Adrenal gland (tissue), 12 donors: ENCODE data around the gene THSD4. TPM values are rescaled to one million over a fixed set of nuclear protein-coding genes. Genes with fewer than 3 reads are reported as not detected.

Source experiments
- DNase-seq, 7 donors: peaks; one replicate each; pipeline ENCODE4 v3.0.0-alpha.2; 2019 to 2020
- H3K27ac ChIP-seq, 5 donors: fragments of 200-600 bp; sonication (generic) in 4 of 5; 1 replicate in 3 of 5; 2 replicates in 2 of 5; pipeline versions ENCODE4 v1.5.1 to v1.8.0; 2016 to 2020; ENCODE audit warnings: mild to moderate bottlenecking in 1 of 5
- H3K27me3 ChIP-seq: fragments of 200-600 bp; 2 replicates; pipeline ENCODE4 v1.8.0; 2021
- H3K36me3 ChIP-seq, 2 donors: fragments of 200-600 bp; replicated peaks in 1 of 2; 1 replicate in 1 of 2; 2 replicates in 1 of 2; pipeline versions ENCODE4 v1.5.1 to v1.8.0; 2018 to 2022
- H3K4me1 ChIP-seq, 2 donors: fragments of 200-600 bp; replicated peaks in 1 of 2; 1 replicate in 1 of 2; 2 replicates in 1 of 2; pipeline versions ENCODE4 v1.5.1 to v1.8.0; 2018 to 2021
- H3K4me3 ChIP-seq, 4 donors: fragments of 200-600 bp; sonication (generic) in 3 of 4; one replicate each; pipeline ENCODE4 v1.5.1; 2016 to 2018
- H3K9me3 ChIP-seq, 3 donors: fragments of 200-600 bp; sonication (generic) in 1 of 3; replicated peaks in 1 of 3; 1 replicate in 2 of 3; 2 replicates in 1 of 3; pipeline versions ENCODE4 v1.5.1 to v1.8.0; 2016 to 2021
- CTCF ChIP-seq, 6 experiments: fragments of 450-650 bp in 4 of 6; fragments of 200-600 bp in 2 of 6; sonication (generic) in 1 of 6; IDR thresholded peaks; 1 replicate in 5 of 6; 2 replicates in 1 of 6; pipeline versions ENCODE4 v1.5.1 to v1.8.0; 2016 to 2021; ENCODE audit warnings: antibody characterized with exemption in 6 of 6, mild to moderate bottlenecking in 2 of 6, moderate library complexity in 1 of 6
- POLR2A ChIP-seq, 2 donors: fragments of 450-650 bp; IDR thresholded peaks; one replicate each; pipeline ENCODE4 v1.6.1; 2017; ENCODE audit warnings: antibody characterized with exemption in 2 of 2, mild to moderate bottlenecking in 2 of 2, moderate library complexity in 1 of 2
- WGBS, 4 donors: extraction: QIAGEN DNeasy Blood & Tissue Kit in 2 of 4; methylation state at CpG; one replicate each; pipeline versions ENCODE4 v1.1.5 to v1.1.7; 2013 to 2017; 5-methylcytosine and 5-hydroxymethylcytosine counted together
- intact Hi-C, 2 donors: fragments of 100-400 bp; cut with DNase I; formaldehyde crosslinking; loops; one replicate each; pipeline versions ENCODE4 v1.14.1 to v1.15.0; 2022 to 2023
- polyA plus RNA-seq, 3 donors: library from polyadenylated mRNA; stranded (reverse); fragments of 200-250 nt in 2 of 3; fragments of 350-450 nt in 1 of 3; fragmentation: Illumina TruSeq in 1 of 3; extraction: RNeasy Lipid Tissue Mini Kit (QIAGEN cat#74804) in 1 of 3; gene quantifications; one replicate each; pipeline ENCODE4 v1.2.3, GENCODE V29; 2013 to 2014
- total RNA-seq, 9 donors: library from RNA; depleted of rRNA in 4 of 9; stranded (reverse); fragments of >200 nt in 4 of 9; fragments of 120-200 nt in 1 of 9; fragmentation: NEBNext Ultra II Directional in 1 of 9; extraction: Animal tissue kit (Norgen Biotek cat#: 25700) in 1 of 9; gene quantifications; one replicate each; pipeline versions ENCODE4 v1.1.0 to v1.2.4, GENCODE V29; 2013 to 2023
- donor health status: healthy with polysubstance abuse.
- donor health status: Bipolar disorder and iron deficiency.
- donor health status: DM: yes; HTN: yes; CAD: no.
- donor health status: DM: no; HTN: no; CAD: no.
- donor health status: DM: no; HTN: no; CAD: no.
- donor health status: DM: yes; HTN: yes; CAD: no.

THSD4 gene
- total and polyA plus RNA-seq, 12 donors = 5.3 to 53.2 (median 23.2) TPM

- 67 to 85% (median 82%) methylated on average over 6 of the region's 6 CpGs for WGBS, 4 donors
Observed at GRCh38 chr15:71199384-71200351, 84.4 kb downstream of the THSD4 start.

GRCh38 chr15:71201477-71201876 lies 86.2 kb downstream of the THSD4 start:
- no peaks in the 10 kb centered on the region for H3K36me3 ChIP-seq
- no peak overlapping the region for H3K27ac ChIP-seq
- WGBS, 4 donors = 75 to 89% (median 84%) methylated on average over 5 to 9 of the region's 9 CpGs
- intact Hi-C loops = no loop called here
- no peaks in the 10 kb centered on the region for H3K27me3 ChIP-seq
- DNase-seq = no peak
- H3K4me3 ChIP-seq = no peak overlapping the region
- no peaks in the 10 kb centered on the region for H3K9me3 ChIP-seq
- H3K4me1 ChIP-seq = no peaks in the 10 kb centered on the region
- TF ChIP-seq POLR2A (IDR thresholded peaks at IDR 0.05) (no peak), CTCF (IDR thresholded peaks at IDR 0.05) (no peak)

More at GRCh38 chr15:71199384-71200351, 84.4 kb downstream of the THSD4 start:
- TF ChIP-seq CTCF (IDR thresholded peaks at IDR 0.05) (no peak), POLR2A (IDR thresholded peaks at IDR 0.05) (no peak)
- H3K27ac ChIP-seq = no peak overlapping the region
- intact Hi-C loops = no loop called here
- DNase-seq = no peak
- H3K4me1 ChIP-seq = no peaks in the 10 kb centered on the region
- no peaks in the 10 kb centered on the region for H3K27me3 ChIP-seq
- H3K4me3 ChIP-seq = no peak overlapping the region
- H3K9me3 ChIP-seq = no peaks in the 10 kb centered on the region
- no peaks in the 10 kb centered on the region for H3K36me3 ChIP-seq

- Histone ChIP-seq H3K27me3 (no peaks in the 10 kb centered on the region), H3K27ac (no peak overlapping the region), H3K4me3 (no peak overlapping the region), H3K36me3 (no peaks in the 10 kb centered on the region), H3K9me3 (no peaks in the 10 kb centered on the region), H3K4me1 (no peaks in the 10 kb centered on the region)
- TF ChIP-seq CTCF (IDR thresholded peaks at IDR 0.05) = no peak
- no peak for TF ChIP-seq POLR2A (IDR thresholded peaks at IDR 0.05)
- DNase-seq = peak in 2 of 7 donors; percentile 5 to 27
- 73 to 85% (median 79%) methylated on average over 5 to 6 of the region's 6 CpGs for WGBS, 4 donors
- intact Hi-C loops = no loop called here
Observed at GRCh38 chr15:71202712-71203111, 87.4 kb downstream of the THSD4 start.

GRCh38 chr15:71203586-71204474 lies 88.6 kb downstream of the THSD4 start:
- H3K9me3 ChIP-seq = no peaks in the 10 kb centered on the region
- no peak for DNase-seq
- intact Hi-C loops = no loop called here
- 72 to 76% (median 75%) methylated on average over 11 to 13 of the region's 13 CpGs for WGBS, 4 donors
- TF ChIP-seq CTCF (IDR thresholded peaks at IDR 0.05) = no peak
- TF ChIP-seq POLR2A (IDR thresholded peaks at IDR 0.05) = no peak
- no peak overlapping the region for H3K4me3 ChIP-seq
- H3K27me3 ChIP-seq = no peaks in the 10 kb centered on the region
- H3K27ac ChIP-seq = no peak overlapping the region
- H3K4me1 ChIP-seq = no peaks in the 10 kb centered on the region
- no peaks in the 10 kb centered on the region for H3K36me3 ChIP-seq
